GM23248 (cell line): ENCODE data around the gene PRELP. TPM values are rescaled to one million over a fixed set of nuclear protein-coding genes. Genes with fewer than 3 reads are reported as not detected.
A peak's percentile ranks its signal among the peaks of the same experiment; 100 is the strongest.

Source experiments
- DNase-seq: peaks from one replicate; pipeline ENCODE4 v3.0.0-alpha.2; 2015
- H2AFZ ChIP-seq: fragments of 200-600 bp; sonication (generic); 2 replicates; pipeline ENCODE4 v1.6.1; 2016; ENCODE audit warnings: antibody characterized with exemption
- H3F3A ChIP-seq: fragments of 200-600 bp; sonication (generic); 2 replicates; pipeline ENCODE4 v1.6.1; 2016; ENCODE audit warnings: mild to moderate bottlenecking, antibody characterized with exemption, mixed run types; ENCODE audit not compliant: insufficient read depth
- H3K27ac ChIP-seq: fragments of 200-600 bp; sonication (generic); 2 replicates; pipeline ENCODE4 v1.5.1; 2016; ENCODE audit warnings: mild to moderate bottlenecking
- H3K27me3 ChIP-seq: fragments of 200-600 bp; sonication (generic); replicated peaks from 2 replicates; pipeline ENCODE4 v1.6.1; 2016; ENCODE audit warnings: mild to moderate bottlenecking; ENCODE audit not compliant: insufficient read depth
- H3K36me3 ChIP-seq: fragments of 200-600 bp; sonication (generic); 2 replicates; pipeline ENCODE4 v1.6.1; 2016; ENCODE audit warnings: low read depth, mild to moderate bottlenecking
- H3K4me1 ChIP-seq: fragments of 200-600 bp; sonication (generic); 2 replicates; pipeline ENCODE4 v1.6.1; 2016; ENCODE audit warnings: mild to moderate bottlenecking; ENCODE audit not compliant: insufficient read depth
- H3K4me2 ChIP-seq: fragments of 200-600 bp; sonication (generic); one replicate; pipeline ENCODE4 v1.6.1; 2016; ENCODE audit warnings: mild to moderate bottlenecking; ENCODE audit not compliant: unreplicated experiment
- H3K4me3 ChIP-seq: fragments of 200-600 bp; sonication (generic); 2 replicates; pipeline ENCODE4 v1.5.1; 2016; ENCODE audit warnings: mild to moderate bottlenecking
- H3K79me2 ChIP-seq: fragments of 200-600 bp; sonication (generic); 2 replicates; pipeline ENCODE4 v1.6.1; 2016; ENCODE audit warnings: mild to moderate bottlenecking; ENCODE audit not compliant: insufficient read depth
- H3K9ac ChIP-seq: fragments of 200-600 bp; sonication (generic); 2 replicates; pipeline ENCODE4 v1.6.1; 2016; ENCODE audit warnings: mild to moderate bottlenecking
- H3K9me2 ChIP-seq: fragments of 200-600 bp; sonication (generic); 2 replicates; pipeline ENCODE4 v1.6.1; 2016; ENCODE audit warnings: mixed run types, mild to moderate bottlenecking, moderate library complexity; ENCODE audit not compliant: insufficient read depth
- H3K9me3 ChIP-seq: fragments of 200-600 bp; sonication (generic); one replicate; pipeline ENCODE4 v1.6.1; 2017; ENCODE audit warnings: low read depth
- H4K20me1 ChIP-seq: fragments of 200-600 bp; sonication (generic); 2 replicates; pipeline ENCODE4 v1.6.0; 2016; ENCODE audit not compliant: insufficient read depth
- EZH2 ChIP-seq: fragments of 200-600 bp; sonication (generic); IDR thresholded peaks from 2 replicates; pipeline ENCODE4 v1.6.1; 2018; ENCODE audit warnings: antibody characterized with exemption, mild to moderate bottlenecking; ENCODE audit not compliant: insufficient read depth, poor library complexity, severe bottlenecking
- EZH2phosphoT487 ChIP-seq: fragments of 200-600 bp; sonication (generic); IDR thresholded peaks from 2 replicates; pipeline ENCODE4 v1.6.1; 2018; ENCODE audit warnings: antibody characterized with exemption, moderate library complexity, mild to moderate bottlenecking, low read depth; ENCODE audit not compliant: insufficient read depth
- WGBS, 2 experiments: methylation state at CpG; one replicate each; pipeline ENCODE4 v1.1.6; 2015 to 2017; ENCODE audit warnings: low lambda C conversion rate in 2 of 2, low coverage in 1 of 2; ENCODE audit errors: missing lambda C conversion rate in 2 of 2; 5-methylcytosine and 5-hydroxymethylcytosine counted together
- in situ Hi-C: fragments of 300-500 bp; cut with MboI; formaldehyde crosslinking; loops from 2 replicates; pipeline ENCODE4 v1.15.0; 2020
- polyA plus RNA-seq: library from polyadenylated mRNA; unstranded; fragments of >200 nt; fragmentation: Nextera tagmentation; extraction: Ambion mirVana; gene quantifications from 2 replicates; pipeline ENCODE4 v1.2.1, GENCODE V29; 2016
- total RNA-seq: library from RNA; depleted of rRNA; stranded (reverse); fragments of >200 nt; shearing (Covaris generic); gene quantifications from 2 replicates; pipeline ENCODE4 v1.2.3, GENCODE V29; 2014

PRELP gene
- total and polyA plus RNA-seq, 2 experiments from 2014 or later = 0.32 to 1.6 TPM

DNA sequence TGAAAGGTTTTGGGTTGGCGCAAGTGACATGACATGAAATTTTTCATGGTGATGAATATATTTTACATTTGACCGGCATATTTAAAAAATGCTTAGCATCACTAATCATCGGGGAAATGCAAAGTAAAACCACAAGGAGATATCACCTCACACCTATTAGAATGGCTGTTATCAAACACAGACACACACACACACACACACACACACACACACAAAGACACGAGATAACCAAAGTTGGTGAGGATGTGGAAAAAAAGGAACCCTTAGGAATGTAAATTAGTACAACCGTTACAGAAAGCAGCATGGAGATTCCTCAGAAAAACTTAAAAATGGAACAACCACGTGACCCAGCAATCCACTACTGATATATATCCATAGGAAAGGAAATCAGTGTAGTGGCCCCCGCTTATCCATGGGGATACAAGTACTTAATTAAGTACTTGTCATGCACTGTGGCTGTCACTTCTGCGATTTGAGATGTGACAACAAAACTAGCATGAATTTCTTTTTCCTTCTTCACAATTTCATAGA lies 15.9 kb upstream of the PRELP start:
- Histone ChIP-seq H3K36me3 (no peaks in the 10 kb centered on the region), H3F3A (peaks cover 18% of the 10 kb centered on the region; the same call in 1 of the 2 replicates), H3K9ac (no peak overlapping the region), H3K4me3 (no peak overlapping the region), H3K27me3 (no peaks in the 10 kb centered on the region), H3K9me3 (no peaks in the 10 kb centered on the region), H3K4me2 (no peak overlapping the region), H3K9me2 (no peaks in the 10 kb centered on the region), H4K20me1 (no peaks in the 10 kb centered on the region), H3K79me2 (no peaks in the 10 kb centered on the region), H3K4me1 (peaks cover 22% of the 10 kb centered on the region), H3K27ac (no peak overlapping the region), H2AFZ (no peak overlapping the region)
- WGBS, 2 experiments = 81 to 85% methylated on average over 8 of the region's 8 CpGs
- TF ChIP-seq EZH2 (no peak), EZH2phosphoT487 (no peak)
- in situ Hi-C loops = no loop called here
- DNase-seq = no peak

DNA sequence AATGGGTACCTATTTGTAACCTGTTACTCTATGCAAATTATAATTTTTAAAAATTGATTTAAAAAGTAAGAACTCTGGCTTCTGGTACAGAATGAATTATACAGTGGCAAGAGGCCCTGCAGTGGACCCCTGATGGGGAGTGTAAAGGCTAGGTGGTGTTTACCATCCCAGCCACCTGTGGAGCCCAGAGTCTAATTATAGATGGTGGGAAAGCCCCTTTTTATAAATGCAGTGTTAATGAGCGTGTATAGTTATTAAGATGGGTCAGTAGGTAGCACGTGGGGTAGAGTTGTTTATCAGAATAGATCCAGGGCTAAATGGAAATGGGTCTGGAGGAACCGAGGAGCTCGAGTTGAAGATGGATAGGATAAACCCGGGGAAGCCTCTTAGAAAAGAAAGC lies 13.9 kb upstream of the PRELP start:
- H3K27me3 ChIP-seq = no peaks in the 10 kb centered on the region
- no peak for DNase-seq
- no peak for TF ChIP-seq EZH2
- TF ChIP-seq EZH2phosphoT487 = no peak
- in situ Hi-C loops = no loop called here
- no peak overlapping the region for H3K4me3 ChIP-seq
- peaks cover 33% of the 10 kb centered on the region for H3K4me1 ChIP-seq
- no peaks in the 10 kb centered on the region for H3K79me2 ChIP-seq
- H4K20me1 ChIP-seq = no peaks in the 10 kb centered on the region
- no peak overlapping the region for H3K27ac ChIP-seq
- no peak overlapping the region for H3K9ac ChIP-seq
- H3K36me3 ChIP-seq = no peaks in the 10 kb centered on the region
- no peaks in the 10 kb centered on the region for H3K9me2 ChIP-seq
- no peak overlapping the region for H2AFZ ChIP-seq
- H3K4me2 ChIP-seq = no peak overlapping the region
- H3K9me3 ChIP-seq = no peaks in the 10 kb centered on the region
- H3F3A ChIP-seq = peaks cover 26% of the 10 kb centered on the region; the same call in 1 of the 2 replicates
- WGBS, 2 experiments = 63 to 65% methylated on average over 5 of the region's 5 CpGs

DNA sequence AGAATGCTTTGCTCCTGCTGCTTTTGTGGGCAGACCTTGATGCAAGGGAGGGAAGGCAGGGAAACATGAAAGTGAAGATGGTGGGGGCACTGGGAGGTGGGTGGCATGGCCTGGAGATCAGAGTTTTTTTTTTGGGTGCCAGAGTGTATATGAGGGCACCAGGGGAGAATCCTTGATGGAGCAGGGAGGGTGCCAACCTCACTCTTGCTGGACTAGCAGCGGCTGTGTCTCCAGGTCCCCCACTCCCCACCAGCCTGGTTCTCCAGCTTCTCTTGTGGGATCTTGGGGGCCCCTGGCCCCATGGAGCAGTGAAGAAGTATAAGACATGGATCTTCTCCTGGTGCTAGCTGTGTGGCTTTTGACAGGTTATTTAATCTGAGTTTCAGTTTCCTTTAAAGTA lies 13.5 kb upstream of the PRELP start:
- H3K4me2 ChIP-seq = no peak overlapping the region
- TF ChIP-seq EZH2 (no peak), EZH2phosphoT487 (no peak)
- H2AFZ ChIP-seq = no peak overlapping the region
- no peaks in the 10 kb centered on the region for H3K79me2 ChIP-seq
- no peaks in the 10 kb centered on the region for H3K9me3 ChIP-seq
- 91 to 94% methylated on average over 1 of the region's 1 CpG for WGBS, 2 experiments
- H4K20me1 ChIP-seq = no peaks in the 10 kb centered on the region
- H3K4me3 ChIP-seq = no peak overlapping the region
- no peaks in the 10 kb centered on the region for H3K9me2 ChIP-seq
- no peaks in the 10 kb centered on the region for H3K27me3 ChIP-seq
- no peak overlapping the region for H3K9ac ChIP-seq
- in situ Hi-C loops = no loop called here
- no peaks in the 10 kb centered on the region for H3K36me3 ChIP-seq
- H3F3A ChIP-seq = peaks cover 30% of the 10 kb centered on the region; the same call in 1 of the 2 replicates
- H3K4me1 ChIP-seq = peaks cover 37% of the 10 kb centered on the region
- H3K27ac ChIP-seq = no peak overlapping the region
- DNase-seq = no peak

DNA sequence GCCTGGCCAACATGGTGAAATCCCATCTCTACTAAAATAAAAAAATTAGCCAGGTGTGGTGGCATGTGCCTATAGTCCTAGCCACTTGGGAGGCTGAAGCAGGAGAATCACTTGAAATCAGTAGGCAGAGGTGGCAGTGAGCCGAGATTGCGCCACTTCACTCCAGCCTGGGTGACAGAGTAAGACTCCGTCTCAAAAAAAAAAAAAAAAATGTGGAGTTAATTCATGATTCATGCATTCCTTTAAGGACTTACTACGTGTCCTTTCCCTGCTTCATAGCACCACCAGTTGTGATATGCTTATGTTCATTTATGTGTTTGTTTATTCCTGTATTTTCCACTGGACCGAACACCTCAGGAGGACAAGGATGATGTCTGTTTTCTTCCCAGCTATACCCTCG lies 12.7 kb upstream of the PRELP start:
- H3K4me3 ChIP-seq = no peak overlapping the region
- no peaks in the 10 kb centered on the region for H4K20me1 ChIP-seq
- peak overlapping the region; percentile 47 for H3K4me2 ChIP-seq
- no peaks in the 10 kb centered on the region for H3K36me3 ChIP-seq
- no peaks in the 10 kb centered on the region for H3K9me2 ChIP-seq
- in situ Hi-C loops = no loop called here
- no peaks in the 10 kb centered on the region for H3K27me3 ChIP-seq
- 4 to 5% methylated on average over 5 to 6 of the region's 6 CpGs for WGBS, 2 experiments
- TF ChIP-seq EZH2phosphoT487 (no peak), EZH2 (no peak)
- peak overlapping the region; percentile 81 for H2AFZ ChIP-seq
- H3K4me1 ChIP-seq = peaks cover 43% of the 10 kb centered on the region
- H3K27ac ChIP-seq = peak overlapping the region; percentile 91
- H3K79me2 ChIP-seq = no peaks in the 10 kb centered on the region
- H3F3A ChIP-seq = peaks cover 32% of the 10 kb centered on the region; the same call in 1 of the 2 replicates
- H3K9ac ChIP-seq = peak overlapping the region; percentile 68
- peak; percentile 93 for DNase-seq
- H3K9me3 ChIP-seq = no peaks in the 10 kb centered on the region
